Measurements from ENCODE around the gene DHRS1.

The DHRS1 gene

GRCh38 chr14:24299255-24300191 lies at the start of gene DHRS1, which contains the start of gene NOP9:
Gene DHRS1 (minus strand): TSS chr14:24299780. CDS start chr14:24299106, 674 bp downstream.
Gene NOP9 (plus strand): TSS chr14:24299850. CDS start chr14:24299955, 105 bp downstream.
- peak; percentile 84 for DNase-seq (ENCODE audit: low read depth)

DNA sequence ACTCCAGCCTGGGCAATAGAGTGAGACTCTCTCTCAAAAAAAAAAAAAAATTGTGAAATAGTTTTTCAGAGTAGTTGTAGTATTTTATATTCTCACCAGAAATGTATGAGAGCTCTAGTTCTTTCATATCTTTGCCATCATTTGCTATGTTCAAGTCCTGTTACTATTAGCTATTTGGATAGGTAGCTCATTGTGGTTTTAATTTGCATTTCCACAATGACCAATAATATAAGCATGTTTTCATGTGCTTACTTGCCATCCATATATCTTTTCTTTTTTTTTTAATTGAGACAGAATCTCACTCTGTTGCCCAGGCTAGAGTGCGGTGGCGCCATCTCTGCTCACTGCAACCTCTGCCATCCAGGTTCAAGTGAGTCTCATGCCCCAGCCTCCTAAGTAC lies 48.6 kb upstream of the DHRS1 start:
- DNase-seq (ENCODE audit: low read depth) = no peak

DNA sequence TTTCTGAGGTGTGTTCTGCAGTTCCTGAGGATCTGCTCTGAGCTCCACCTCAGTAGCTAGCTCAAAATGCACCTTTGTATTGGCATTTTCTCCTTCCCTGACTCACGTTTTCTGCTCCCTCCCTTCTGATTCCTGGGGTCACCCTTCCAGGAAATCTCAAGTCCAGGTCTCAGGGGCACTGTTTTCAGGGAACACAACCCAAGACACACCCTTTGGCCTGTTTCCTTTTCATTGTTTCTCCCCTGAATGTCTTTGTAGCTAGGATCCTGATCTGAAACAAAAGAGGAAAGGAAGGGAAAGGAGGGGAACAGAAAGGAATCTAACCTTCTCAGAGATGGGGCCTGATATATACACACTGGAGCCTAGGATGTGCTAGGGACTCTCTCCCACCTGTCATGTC lies 47.6 kb upstream of the DHRS1 start:
- no peak for DNase-seq (ENCODE audit: low read depth)

DNA sequence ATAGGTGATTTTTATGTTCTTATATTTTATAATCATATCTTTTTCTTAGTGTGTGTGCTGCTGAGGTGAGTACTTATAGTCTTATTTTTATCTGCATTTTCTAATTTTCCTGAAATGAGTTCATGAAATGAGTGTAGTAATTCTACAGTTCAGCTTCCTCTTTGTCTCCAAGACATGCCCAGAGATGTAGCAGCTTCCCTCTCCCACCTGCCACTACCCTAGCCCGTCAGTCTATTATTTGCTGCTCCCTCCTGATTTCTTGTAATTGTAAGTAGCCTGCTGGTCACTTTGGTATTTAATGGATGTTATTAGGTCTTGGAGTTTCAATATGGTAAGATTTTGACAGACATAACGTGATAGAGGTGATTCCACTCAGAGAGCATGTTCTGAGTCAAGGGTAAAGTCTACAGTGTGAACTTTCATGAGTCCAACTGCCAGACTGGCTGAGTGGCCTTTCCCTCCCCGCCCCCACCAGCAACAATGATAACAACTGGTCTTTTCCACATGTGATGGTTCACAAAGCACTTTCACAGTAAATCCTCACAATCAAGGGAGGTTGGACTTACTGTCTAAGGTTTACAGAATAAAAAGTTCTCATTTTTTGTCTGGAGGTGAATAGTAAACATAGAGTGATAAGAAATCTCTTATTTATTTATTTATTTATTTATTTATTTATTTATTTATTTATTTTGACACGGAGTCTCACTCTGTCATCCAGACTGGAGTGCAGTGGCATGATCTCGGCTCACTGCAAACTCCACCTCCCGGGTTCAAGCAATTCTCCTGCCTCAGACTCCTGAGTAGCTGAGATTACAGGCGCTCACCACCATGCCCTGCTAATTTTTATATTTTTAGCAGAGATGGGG lies 44.4 kb upstream of the DHRS1 start:
- no peak for DNase-seq (ENCODE audit: low read depth)

- DNase-seq (ENCODE audit: low read depth) = no peak
These were observed 43.3 kb upstream of the DHRS1 start for GRCh38 chr14:24342889-24343288.

- no peak for DNase-seq (ENCODE audit: low read depth)
These were observed 41.0 kb upstream of the DHRS1 start for GRCh38 chr14:24340606-24341005.

GRCh38 chr14:24339284-24340151 lies 39.9 kb upstream of the DHRS1 start, which contains the start of gene RIPK3:
Gene RIPK3 (minus strand): TSS chr14:24339991. CDS start chr14:24339826, 165 bp downstream.
- no peak for DNase-seq (ENCODE audit: low read depth)

DNA sequence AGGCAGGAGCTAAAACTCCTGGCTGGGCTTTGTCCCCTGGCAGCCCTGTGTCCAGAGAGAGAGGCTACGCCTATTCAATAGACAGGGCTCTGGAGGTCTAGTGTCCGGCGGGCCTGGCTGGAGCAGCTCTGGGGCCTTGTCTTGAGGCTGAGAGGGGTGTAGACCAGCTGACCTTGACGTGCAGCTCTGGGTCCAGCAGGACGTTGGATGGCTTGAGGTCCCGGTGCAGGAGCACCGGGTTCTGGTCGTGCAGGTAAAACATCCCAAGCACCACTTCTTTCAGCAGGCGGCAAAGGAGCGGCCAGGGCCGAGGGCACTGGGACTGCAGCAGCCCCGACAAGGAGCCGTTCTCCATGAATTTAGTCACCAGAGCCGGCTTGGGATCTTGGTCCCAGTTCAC lies 39.3 kb upstream of the DHRS1 start:
- no peak for DNase-seq (ENCODE audit: low read depth)

- DNase-seq (ENCODE audit: low read depth) = no peak
These were observed 38.2 kb upstream of the DHRS1 start for GRCh38 chr14:24337824-24338175.

GRCh38 chr14:24337144-24337823 lies 37.7 kb upstream of the DHRS1 start:
- no peak for DNase-seq (ENCODE audit: low read depth)

- DNase-seq (ENCODE audit: low read depth) = peak; percentile 54
These were observed 36.0 kb upstream of the DHRS1 start for GRCh38 chr14:24335461-24336171.

- DNase-seq (ENCODE audit: low read depth) = no peak
These were observed 35.1 kb upstream of the DHRS1 start, which contains the start of gene ADCY4 for GRCh38 chr14:24334431-24335291. Gene ADCY4 (minus strand): TSS chr14:24335071. CDS start chr14:24334652, 419 bp downstream.

GRCh38 chr14:24332268-24332993 lies 32.9 kb upstream of the DHRS1 start:
- peak; percentile 70 for DNase-seq (ENCODE audit: low read depth)

DNA sequence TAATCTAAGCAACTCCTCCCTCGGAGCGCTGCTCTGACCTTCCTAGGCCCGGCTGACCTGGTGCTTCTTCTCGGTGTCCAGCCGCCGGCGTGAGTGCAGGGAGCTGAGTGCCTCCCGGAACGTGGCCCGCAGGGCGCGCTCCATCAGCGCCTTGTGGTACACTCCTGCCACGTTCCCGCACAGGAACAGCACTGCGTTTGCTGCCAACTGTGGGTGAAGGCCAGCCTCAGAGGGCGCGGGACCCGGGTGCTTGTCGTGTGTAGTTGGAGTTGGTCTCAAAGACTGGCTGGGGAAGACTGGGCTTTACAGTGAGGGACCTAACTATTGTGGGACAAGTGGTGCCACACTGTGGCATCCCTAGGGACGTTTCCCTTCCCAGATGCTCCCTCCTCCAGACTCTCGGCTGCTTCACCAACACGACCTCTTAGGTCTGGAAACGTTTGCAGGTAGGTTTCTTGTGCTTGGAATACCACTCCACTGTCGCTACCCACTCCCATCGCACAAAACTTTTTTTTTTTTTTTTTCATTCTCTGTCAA lies 32.2 kb upstream of the DHRS1 start:
- DNase-seq (ENCODE audit: low read depth) = no peak

- DNase-seq (ENCODE audit: low read depth) = no peak
These were observed 31.5 kb upstream of the DHRS1 start for GRCh38 chr14:24330973-24331674.

GRCh38 chr14:24329736-24330135 lies 30.2 kb upstream of the DHRS1 start:
- no peak for DNase-seq (ENCODE audit: low read depth)

DNA sequence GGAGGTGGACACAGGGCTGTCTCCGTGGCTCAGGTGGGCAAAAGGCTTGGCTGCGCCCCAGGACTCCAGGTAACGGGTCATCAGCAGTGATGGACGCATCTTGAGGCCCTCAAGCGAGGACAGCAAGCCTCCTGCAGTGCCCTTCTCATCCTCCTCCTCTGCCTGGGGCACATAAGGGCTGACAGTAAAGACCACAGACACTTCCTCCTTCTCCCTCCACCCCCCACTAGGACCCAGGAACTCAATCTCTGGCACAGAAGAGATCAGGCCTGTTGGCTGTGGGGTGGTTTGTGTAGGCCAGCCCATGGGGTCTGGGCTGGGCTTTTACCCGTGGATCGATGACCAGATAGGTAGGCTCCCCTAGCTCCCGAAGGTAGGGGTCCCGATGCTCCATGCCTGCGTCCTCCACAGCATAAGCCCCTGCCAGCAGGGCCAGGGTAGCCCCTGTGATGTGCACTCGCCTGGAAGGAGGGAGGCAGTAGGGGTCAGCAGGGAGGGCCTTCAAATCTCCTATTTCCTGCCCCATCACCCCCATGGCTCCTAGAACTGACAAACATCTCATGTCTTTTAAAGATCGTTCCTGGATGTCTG lies 29.6 kb upstream of the DHRS1 start:
- no peak for DNase-seq (ENCODE audit: low read depth)

Measured in EH (cell line).